ENCODE measurements around the gene TCERG1L. TPM values are rescaled to one million over a fixed set of nuclear protein-coding genes. Genes with fewer than 3 reads are reported as not detected.

TCERG1L gene
- total RNA-seq, 1 donor from 2014 or later: 2.7 TPM

DNA sequence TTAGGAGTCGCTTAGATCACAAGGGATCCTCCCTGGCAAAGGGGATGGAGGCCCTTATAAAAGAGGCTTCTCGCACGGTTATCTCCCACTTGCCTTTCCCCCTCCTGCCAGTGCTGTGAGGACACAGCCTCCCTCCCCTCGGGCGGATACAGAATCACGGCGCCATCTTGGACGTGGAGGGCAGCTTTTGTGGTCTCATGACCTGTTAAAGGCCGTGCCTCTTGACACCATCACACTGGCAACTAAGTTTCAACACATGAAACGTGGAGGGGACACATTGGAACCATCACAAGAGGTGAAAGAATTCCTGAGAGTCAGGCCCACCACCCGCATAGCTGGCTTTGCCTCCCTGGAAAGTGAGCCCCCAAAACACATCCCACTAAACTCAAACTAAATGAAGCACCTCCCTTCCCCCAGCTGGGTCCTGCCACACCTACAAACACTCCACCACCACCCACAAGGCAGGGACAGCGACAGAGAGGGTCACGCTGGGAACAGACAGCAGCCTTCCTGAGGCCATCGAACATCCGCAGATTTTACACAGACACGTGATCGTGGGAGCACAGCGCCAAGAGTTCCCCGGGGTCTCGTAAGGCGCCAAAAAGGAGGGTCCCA is 110.6 kb downstream of the TCERG1L start:
- Mint-ChIP-seq H3K4me3 (no peak overlapping the region), H3K27ac (no peak overlapping the region), H3K27me3 (peaks cover 8% of the 10 kb centered on the region), H3K9me3 (no peaks in the 10 kb centered on the region), H3K36me3 (no peaks in the 10 kb centered on the region), H3K4me1 (ENCODE audit: unreplicated experiment) (peaks cover 5% of the 10 kb centered on the region)
- no peak for TF ChIP-seq CTCF (conservative IDR thresholded peaks at IDR 0.05)
- no peak for DNase-seq (ENCODE audit: extremely low spot score, unreplicated experiment)

DNA sequence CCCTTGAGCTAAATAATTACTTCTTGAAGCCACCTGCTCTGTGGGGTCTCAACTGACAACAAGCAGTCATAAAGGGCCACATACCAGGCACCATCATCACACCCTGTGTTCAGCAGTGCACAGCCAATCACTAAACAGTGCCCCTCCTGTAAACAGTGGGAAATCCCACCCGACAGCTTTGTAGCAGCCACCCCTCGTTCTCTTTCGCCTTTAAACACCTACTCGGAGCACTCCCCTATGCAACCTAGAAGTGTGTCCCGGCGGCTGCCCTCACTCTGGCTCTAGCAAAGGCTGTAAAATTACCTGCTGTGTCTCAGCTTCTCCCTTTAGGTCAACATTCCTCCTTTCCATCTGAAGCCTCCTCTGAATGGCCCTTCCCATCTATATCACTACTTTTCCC is 111.9 kb downstream of the TCERG1L start:
- Mint-ChIP-seq H3K4me3 (no peak overlapping the region), H3K4me1 (ENCODE audit: unreplicated experiment) (peaks cover 5% of the 10 kb centered on the region), H3K9me3 (no peaks in the 10 kb centered on the region), H3K27ac (no peak overlapping the region), H3K36me3 (no peaks in the 10 kb centered on the region), H3K27me3 (peaks cover 8% of the 10 kb centered on the region)
- peak; percentile 39 for DNase-seq (ENCODE audit: extremely low spot score, unreplicated experiment)
- TF ChIP-seq CTCF (conservative IDR thresholded peaks at IDR 0.05): no peak

DNA sequence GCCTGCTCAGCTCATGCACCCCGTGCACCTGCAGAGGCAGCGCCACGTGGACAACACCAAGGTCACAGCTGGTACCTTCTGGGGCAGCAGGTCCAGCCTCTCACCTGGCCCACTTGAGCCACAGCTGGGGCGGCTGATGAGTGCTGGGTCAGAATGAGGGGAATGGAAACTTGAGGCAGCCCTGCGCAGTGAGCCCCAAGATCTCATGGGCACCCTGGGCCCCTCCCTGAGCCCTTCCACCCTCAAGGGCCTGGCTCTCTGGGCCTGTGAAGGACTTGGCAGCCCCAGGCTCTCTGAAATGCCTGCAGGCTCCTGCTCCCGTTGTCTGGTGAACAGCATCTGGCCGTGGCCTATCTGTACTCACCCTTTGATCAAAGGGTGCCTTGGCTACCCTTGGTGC is 112.7 kb downstream of the TCERG1L start:
- DNase-seq (ENCODE audit: extremely low spot score, unreplicated experiment): peak; percentile 53
- H3K27me3 Mint-ChIP-seq: peaks cover 8% of the 10 kb centered on the region
- no peaks in the 10 kb centered on the region for H3K36me3 Mint-ChIP-seq
- no peak overlapping the region for H3K4me3 Mint-ChIP-seq
- H3K9me3 Mint-ChIP-seq: no peaks in the 10 kb centered on the region
- H3K27ac Mint-ChIP-seq: no peak overlapping the region
- H3K4me1 Mint-ChIP-seq (ENCODE audit: unreplicated experiment): peaks cover 5% of the 10 kb centered on the region
- TF ChIP-seq CTCF (conservative IDR thresholded peaks at IDR 0.05): no peak

DNA sequence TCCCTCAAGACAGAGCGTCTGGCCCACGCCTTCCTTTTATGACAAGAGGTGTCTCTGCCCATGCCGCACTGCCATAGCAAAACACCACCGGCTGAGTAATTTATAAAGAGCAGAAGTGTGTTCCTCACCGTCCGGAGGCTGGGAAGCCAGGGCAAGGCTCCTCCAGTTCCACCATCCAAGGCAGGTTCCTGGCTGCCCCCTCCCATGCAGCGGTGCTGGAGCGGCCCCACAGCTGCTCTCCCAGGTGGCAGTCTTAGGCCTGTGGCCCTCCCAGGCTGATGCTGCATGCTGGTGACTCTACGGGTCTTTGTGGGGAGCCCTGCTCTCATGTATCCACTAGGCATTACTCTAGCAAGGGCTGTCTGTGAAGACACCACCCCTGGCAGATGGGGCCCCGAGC is 113.1 kb downstream of the TCERG1L start:
- Mint-ChIP-seq H3K27ac (no peak overlapping the region), H3K4me1 (ENCODE audit: unreplicated experiment) (peaks cover 5% of the 10 kb centered on the region), H3K4me3 (no peak overlapping the region), H3K36me3 (no peaks in the 10 kb centered on the region), H3K9me3 (no peaks in the 10 kb centered on the region), H3K27me3 (peaks cover 8% of the 10 kb centered on the region)
- no peak for TF ChIP-seq CTCF (conservative IDR thresholded peaks at IDR 0.05)
- peak; percentile 51 for DNase-seq (ENCODE audit: extremely low spot score, unreplicated experiment)

DNA sequence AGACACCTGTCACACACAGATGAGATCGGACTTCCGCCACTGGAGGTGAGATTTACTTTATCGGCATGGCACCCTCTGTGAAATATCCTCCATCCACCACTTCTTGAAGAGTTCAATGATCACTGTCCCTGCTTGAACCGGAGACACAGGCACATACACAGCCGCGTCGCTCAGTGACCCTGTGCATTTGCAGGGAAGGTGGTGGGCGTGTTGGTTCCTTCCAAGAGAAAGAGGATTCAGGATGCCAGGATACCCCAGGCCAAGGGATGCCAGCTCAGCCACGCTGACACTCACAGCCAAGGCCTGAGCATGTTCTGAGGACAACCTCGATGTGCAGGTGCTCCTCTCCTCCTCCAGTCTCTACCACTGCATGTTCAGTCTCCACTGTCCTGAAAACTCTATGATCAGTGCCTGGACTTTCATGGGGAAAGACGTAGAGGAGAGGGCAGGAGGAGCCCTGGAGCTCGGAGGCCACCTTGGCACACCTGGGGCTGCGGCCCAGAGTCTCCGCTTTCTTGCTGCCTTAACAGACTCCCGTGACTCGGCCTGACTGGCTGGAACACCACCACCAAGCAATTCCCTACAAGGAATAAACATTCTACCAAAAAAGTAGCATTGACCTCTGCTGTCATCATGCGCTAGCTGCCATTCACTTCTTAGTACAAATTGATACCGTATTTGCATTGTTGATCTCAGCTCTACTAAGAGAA is 115.2 kb downstream of the TCERG1L start:
- no peak for TF ChIP-seq CTCF (conservative IDR thresholded peaks at IDR 0.05)
- no peaks in the 10 kb centered on the region for H3K9me3 Mint-ChIP-seq
- no peaks in the 10 kb centered on the region for H3K36me3 Mint-ChIP-seq
- peaks cover 8% of the 10 kb centered on the region for H3K27me3 Mint-ChIP-seq
- no peak overlapping the region for H3K4me3 Mint-ChIP-seq
- DNase-seq (ENCODE audit: extremely low spot score, unreplicated experiment): no peak
- no peak overlapping the region for H3K27ac Mint-ChIP-seq
- H3K4me1 Mint-ChIP-seq (ENCODE audit: unreplicated experiment): peaks cover 5% of the 10 kb centered on the region

Measured in type B pancreatic cell (in vitro differentiated cells).